ENCODE measurements around the gene DBN1. TPM values are rescaled to one million over a fixed set of nuclear protein-coding genes. Genes with fewer than 3 reads are reported as not detected.

Gene DBN1
- total and polyA plus RNA-seq, 2 donors (not counting 1 experiment from before 2014, with no cell fraction given): 1.4 to 1.9 TPM

DNA sequence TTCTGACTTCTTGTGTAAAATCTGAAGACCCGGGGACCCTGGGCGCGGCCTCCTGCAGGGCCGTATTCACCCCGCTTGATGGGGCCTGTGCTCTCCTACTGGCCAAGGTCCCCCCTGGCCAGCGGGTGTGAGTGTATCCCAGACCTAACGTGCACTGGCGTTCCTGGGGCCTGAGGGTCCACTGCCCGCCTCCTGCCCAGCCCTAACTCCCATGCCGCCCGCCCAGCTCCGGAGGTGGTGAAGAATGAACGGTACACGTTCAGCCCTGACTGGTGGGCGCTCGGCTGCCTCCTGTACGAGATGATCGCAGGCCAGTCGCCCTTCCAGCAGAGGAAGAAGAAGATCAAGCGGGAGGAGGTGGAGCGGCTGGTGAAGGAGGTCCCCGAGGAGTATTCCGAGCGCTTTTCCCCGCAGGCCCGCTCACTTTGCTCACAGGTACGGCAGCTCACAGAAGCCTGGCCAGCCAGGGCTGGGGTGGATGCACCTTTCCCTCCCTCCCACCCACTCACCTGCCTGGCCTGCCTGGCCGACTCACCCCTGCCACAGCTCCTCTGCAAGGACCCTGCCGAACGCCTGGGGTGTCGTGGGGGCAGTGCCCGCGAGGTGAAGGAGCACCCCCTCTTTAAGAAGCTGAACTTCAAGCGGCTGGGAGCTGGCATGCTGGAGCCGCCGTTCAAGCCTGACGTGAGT, 37.4 kb downstream of the DBN1 start:
- Mint-ChIP-seq H3K9me3 (ENCODE audit: insufficient read depth) (no peaks in the 10 kb centered on the region), H3K27me3 (no peaks in the 10 kb centered on the region), H3K27ac (peak overlapping the region; percentile 20), H3K4me1 (peaks cover 37% of the 10 kb centered on the region), H3K4me3 (no peak overlapping the region)
- no peak for TF ChIP-seq EZH2 (IDR thresholded peaks at IDR 0.05; ENCODE audit: borderline replicate concordance, insufficient read depth, low read depth, low read length, poor library complexity, severe bottlenecking)
- TF ChIP-seq, protein P1, sequence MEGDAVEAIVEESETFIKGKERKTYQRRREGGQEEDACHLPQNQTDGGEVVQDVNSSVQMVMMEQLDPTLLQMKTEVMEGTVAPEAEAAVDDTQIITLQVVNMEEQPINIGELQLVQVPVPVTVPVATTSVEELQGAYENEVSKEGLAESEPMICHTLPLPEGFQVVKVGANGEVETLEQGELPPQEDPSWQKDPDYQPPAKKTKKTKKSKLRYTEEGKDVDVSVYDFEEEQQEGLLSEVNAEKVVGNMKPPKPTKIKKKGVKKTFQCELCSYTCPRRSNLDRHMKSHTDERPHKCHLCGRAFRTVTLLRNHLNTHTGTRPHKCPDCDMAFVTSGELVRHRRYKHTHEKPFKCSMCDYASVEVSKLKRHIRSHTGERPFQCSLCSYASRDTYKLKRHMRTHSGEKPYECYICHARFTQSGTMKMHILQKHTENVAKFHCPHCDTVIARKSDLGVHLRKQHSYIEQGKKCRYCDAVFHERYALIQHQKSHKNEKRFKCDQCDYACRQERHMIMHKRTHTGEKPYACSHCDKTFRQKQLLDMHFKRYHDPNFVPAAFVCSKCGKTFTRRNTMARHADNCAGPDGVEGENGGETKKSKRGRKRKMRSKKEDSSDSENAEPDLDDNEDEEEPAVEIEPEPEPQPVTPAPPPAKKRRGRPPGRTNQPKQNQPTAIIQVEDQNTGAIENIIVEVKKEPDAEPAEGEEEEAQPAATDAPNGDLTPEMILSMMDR (IDR thresholded peaks at IDR 0.05): no peak
- no peak overlapping the region for H2AFZ ChIP-seq (ENCODE audit: insufficient read depth, low read depth, low read length, poor library complexity, severe bottlenecking)
- no peak overlapping the region for H3K4me3 ChIP-seq (ENCODE audit: control extremely low read depth in 1 of 5, extremely low read depth in 1 of 5, insufficient read depth in 1 of 5, low read depth in 2 of 5, low read length in 4 of 5)
- H3K4me1 ChIP-seq (ENCODE audit: control insufficient read depth in 2 of 2, insufficient read depth in 2 of 2, low read length in 2 of 2): peaks cover 24 to 44% of the 10 kb centered on the region in 2 donors
- H3K36me3 ChIP-seq (replicated peaks in 1 of 2; ENCODE audit: control extremely low read depth in 1 of 2, control insufficient read depth in 1 of 2, extremely low read depth in 1 of 2, insufficient read depth in 2 of 2, low read length in 1 of 2): peaks cover 4 to 94% of the 10 kb centered on the region in 2 experiments
- H4K20me1 ChIP-seq (ENCODE audit: control insufficient read depth, insufficient read depth, low read length, poor library complexity, severe bottlenecking): peaks cover 92% of the 10 kb centered on the region
- H3K79me2 ChIP-seq (ENCODE audit: control insufficient read depth, insufficient read depth, low read length): peaks cover 51% of the 10 kb centered on the region
- no peaks in the 10 kb centered on the region for H3K9me3 ChIP-seq (ENCODE audit: control extremely low read depth in 1 of 3, control insufficient read depth in 2 of 3, insufficient read depth in 1 of 3, low read length in 2 of 3)
- ATAC-seq (ENCODE audit: low read depth) (no peak), DNase-seq (no peak)
- H3K4me2 ChIP-seq (replicated peaks; ENCODE audit: low read depth, low read length, poor library complexity, severe bottlenecking): no peak overlapping the region
- CTCF ChIA-PET: interaction anchor here (1.4 to 2.0 kb wide), 3 partner anchors 16 to 65 kb away, joined by 3 to 6 read pairs (median 5); no protein-coding TSS in a partner anchor
- no peaks in the 10 kb centered on the region for H3K27me3 ChIP-seq (replicated peaks in 1 of 4; ENCODE audit: control extremely low read depth in 1 of 4, control insufficient read depth in 3 of 4, insufficient read depth in 4 of 4, low read length in 3 of 4)
- 99% methylated on average over 31 of the region's 37 CpGs for WGBS (ENCODE audit: insufficient coverage)
- intact Hi-C loops (cut with micrococcal nuclease): no loop called here
- no peak overlapping the region for H3K9ac ChIP-seq (ENCODE audit: low read length)
- POLR2A ChIA-PET: interaction anchor here (1.0 to 2.2 kb wide), 3 partner anchors 8 to 14 kb away, joined by 5 to 9 read pairs (median 8); partner anchors contain the start of gene PRR7
- no peak overlapping the region for H3K27ac ChIP-seq (ENCODE audit: low read length in 2 of 2)

All from B cell (primary cell).